ENCODE measurements around the gene R3HDM2.

Gene R3HDM2

DNA sequence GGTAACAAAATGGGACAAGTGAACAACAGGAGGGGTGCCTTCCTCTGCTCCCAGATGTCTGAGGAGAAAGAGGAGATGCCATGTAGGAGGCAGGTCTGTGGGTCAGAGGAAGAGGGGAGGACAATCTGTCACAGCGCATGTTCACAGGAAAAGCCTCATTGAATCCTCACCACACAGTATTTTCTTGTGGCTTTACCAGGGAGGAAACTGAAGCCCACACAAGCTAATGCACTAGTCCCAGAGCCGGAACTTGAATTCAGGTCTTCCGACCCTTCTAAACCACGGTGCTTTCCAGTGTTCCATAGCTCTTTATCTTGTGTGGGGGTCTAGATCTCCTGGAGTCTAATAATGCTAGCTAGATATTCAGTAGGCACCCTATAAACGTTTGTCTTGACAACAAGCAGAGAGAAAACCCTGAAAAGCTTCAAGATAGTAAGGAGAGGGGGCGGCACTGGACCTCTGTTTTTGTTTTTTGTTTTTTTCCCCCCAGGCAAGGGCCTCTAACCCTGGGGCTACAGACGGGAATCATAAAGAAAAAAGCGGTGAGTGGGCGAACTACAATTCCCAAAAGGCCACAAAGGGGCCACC lies 201.7 kb downstream of the R3HDM2 start:
- in situ Hi-C loops (cut with MboI; ENCODE audit: low pct_unique_long_range_greater_than_20kb, low sequenced_read_pairs, unreplicated experiment): no loop called here
- TF ChIP-seq, protein P1, sequence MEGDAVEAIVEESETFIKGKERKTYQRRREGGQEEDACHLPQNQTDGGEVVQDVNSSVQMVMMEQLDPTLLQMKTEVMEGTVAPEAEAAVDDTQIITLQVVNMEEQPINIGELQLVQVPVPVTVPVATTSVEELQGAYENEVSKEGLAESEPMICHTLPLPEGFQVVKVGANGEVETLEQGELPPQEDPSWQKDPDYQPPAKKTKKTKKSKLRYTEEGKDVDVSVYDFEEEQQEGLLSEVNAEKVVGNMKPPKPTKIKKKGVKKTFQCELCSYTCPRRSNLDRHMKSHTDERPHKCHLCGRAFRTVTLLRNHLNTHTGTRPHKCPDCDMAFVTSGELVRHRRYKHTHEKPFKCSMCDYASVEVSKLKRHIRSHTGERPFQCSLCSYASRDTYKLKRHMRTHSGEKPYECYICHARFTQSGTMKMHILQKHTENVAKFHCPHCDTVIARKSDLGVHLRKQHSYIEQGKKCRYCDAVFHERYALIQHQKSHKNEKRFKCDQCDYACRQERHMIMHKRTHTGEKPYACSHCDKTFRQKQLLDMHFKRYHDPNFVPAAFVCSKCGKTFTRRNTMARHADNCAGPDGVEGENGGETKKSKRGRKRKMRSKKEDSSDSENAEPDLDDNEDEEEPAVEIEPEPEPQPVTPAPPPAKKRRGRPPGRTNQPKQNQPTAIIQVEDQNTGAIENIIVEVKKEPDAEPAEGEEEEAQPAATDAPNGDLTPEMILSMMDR (IDR thresholded peaks at IDR 0.05; ENCODE audit: extremely low read depth, insufficient read depth, missing control alignments): no peak
- DNase-seq (ENCODE audit: low spot score): no peak

DNA sequence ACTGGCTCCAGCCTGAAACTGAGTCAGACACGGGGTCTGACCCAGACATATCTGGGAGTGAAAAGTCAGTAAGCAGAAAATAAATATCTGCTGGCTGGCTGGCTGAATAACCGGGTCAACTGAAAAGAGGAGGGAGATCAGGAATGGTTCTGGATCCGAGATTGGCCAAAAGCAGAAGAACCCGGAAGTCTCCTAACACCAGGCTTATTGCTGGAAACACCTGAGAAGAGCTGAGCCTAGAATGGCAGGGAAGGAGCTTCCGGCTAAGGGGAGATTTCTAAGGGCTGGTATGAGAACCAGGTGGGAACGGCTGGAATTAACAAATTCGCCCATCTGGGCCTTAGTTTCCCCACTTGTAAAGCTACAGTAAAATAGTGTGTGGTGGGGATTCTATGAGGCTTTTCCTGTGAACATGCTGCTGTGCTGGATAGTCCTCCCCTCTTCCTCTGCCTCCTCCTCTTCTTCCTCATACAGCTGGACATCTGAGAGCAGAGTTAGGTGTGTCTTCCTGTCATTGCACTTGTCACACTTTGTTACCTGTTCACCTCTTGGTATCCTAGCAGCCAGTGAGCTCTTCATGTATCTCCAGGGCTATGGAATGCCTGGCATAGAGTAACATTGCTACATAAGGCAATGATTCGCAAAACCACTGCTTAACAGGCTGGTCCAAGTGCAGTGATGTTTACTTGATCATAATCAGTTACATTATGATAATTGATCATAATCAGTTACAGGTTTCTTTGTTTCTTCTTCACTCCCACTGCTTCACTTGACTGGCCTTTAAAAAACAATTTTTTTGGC lies 203.3 kb downstream of the R3HDM2 start:
- TF ChIP-seq, protein P1 (IDR thresholded peaks at IDR 0.05; ENCODE audit: extremely low read depth, insufficient read depth, missing control alignments): no peak
- in situ Hi-C loops (cut with MboI; ENCODE audit: low pct_unique_long_range_greater_than_20kb, low sequenced_read_pairs, unreplicated experiment): no loop called here

DNA sequence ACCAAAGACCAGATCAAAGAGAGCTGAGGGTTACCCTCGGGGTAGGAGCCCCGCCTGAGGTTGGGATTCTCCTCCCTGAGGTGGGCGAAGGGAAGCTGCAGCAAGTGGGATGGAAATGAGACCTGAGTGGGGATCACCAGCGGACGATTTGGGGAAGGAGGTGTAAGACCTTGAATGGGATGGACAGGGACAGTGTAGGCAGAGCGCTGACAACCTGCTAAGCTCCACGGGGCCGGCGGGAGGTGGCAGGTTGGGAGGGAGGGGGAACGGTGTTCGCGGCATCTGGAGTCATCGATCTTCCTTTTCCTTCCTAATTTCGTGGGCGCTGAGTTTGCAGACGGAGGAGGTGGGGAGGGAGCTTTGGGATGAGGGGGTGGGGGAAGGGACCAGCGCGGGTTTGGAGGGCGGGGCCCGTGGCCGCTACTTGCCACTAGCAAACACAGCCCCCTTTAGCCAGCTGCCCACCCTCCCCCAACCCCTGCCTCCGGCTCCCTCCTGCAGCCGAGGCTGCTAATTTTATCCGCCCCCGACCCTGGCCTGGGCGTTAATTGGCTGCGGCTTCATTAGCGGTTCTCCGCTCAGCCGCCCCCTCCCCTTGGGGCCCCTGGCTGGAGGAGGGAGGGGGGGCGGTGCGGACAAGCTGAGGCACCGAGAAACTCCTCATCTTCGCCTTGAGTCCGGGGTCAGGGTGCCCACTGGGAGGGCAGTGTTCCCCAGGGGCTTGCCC lies 204.1 kb downstream of the R3HDM2 start:
- in situ Hi-C loops (cut with MboI; ENCODE audit: low pct_unique_long_range_greater_than_20kb, low sequenced_read_pairs, unreplicated experiment): no loop called here
- TF ChIP-seq, protein P1 (IDR thresholded peaks at IDR 0.05; ENCODE audit: extremely low read depth, insufficient read depth, missing control alignments): no peak
- DNase-seq (ENCODE audit: low spot score): no peak

More for the DNA sequence above, 203.3 kb downstream of the R3HDM2 start:
- no peak for DNase-seq (ENCODE audit: low spot score)

DNA sequence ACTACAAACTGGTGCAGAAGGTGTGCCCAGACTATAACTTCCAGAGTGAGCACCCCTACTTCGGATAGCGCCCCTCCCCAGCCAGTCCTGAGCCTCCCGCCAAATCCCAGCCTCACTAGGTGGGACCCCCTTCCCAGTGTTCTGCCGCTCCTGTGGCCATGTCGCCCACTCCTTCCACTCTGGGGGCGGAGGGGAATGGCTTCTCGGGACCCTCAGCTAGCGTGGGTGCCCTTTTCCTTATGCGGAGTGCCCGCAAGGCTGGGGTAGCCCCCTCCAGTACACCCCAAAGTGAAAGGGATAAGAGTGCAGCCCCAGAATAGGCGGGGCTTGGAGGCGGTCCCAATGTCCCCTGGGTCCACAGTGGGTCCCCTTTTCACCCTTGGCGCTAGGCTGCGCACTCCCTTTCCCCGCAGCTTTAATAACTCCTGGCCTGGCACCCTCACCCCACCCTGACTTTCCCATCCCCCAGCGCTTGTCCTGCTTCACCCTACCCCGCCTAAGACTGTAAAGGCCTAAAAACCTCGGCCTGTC lies 205.1 kb downstream of the R3HDM2 start:
- DNase-seq (ENCODE audit: low spot score): no peak
- TF ChIP-seq, protein P1 (IDR thresholded peaks at IDR 0.05; ENCODE audit: extremely low read depth, insufficient read depth, missing control alignments): no peak
- in situ Hi-C loops (cut with MboI; ENCODE audit: low pct_unique_long_range_greater_than_20kb, low sequenced_read_pairs, unreplicated experiment): no loop called here

DNA sequence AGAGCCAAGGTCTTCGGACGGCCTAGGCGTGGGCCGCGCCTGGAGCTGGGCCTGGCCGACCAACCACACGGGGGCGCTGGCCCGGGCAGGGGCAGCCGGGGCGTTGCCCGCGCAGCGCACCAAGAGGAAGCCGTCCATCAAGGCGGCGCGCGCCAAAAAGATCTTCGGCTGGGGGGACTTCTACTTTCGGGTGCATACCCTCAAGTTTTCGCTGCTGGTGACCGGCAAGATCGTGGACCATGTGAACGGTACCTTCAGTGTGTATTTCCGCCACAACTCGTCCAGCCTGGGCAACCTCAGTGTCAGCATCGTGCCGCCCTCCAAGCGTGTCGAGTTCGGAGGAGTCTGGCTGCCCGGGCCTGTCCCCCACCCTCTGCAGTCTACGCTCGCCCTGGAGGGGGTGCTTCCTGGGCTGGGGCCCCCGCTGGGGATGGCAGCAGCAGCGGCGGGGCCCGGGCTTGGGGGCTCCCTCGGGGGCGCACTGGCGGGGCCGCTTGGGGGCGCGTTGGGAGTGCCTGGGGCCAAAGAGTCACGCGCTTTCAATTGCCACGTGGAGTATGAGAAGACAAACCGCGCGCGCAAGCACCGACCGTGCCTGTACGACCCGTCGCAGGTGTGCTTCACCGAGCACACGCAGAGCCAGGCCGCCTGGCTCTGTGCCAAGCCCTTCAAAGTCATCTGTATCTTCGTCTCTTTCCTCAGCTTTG lies 205.7 kb downstream of the R3HDM2 start:
- no peak for DNase-seq (ENCODE audit: low spot score)
- in situ Hi-C loops (cut with MboI; ENCODE audit: low pct_unique_long_range_greater_than_20kb, low sequenced_read_pairs, unreplicated experiment): no loop called here
- TF ChIP-seq, protein P1 (IDR thresholded peaks at IDR 0.05; ENCODE audit: extremely low read depth, insufficient read depth, missing control alignments): peak; percentile 86
